Common myeloid progenitor, CD34-positive (primary cell): Measurements from ENCODE around the gene KLHL6.
"Not testable (repeated sequence)": the region's sequence is repeated elsewhere in the genome, so short reads cannot be mapped to it uniquely, and the experiment has no call there.

ENCODE experiments used
- CTCF ChIA-PET: fragments of 350-600 bp; sonication (Branson Sonifier 250); formaldehyde crosslinking; loops from one replicate; lab custom pipeline; 2021; ENCODE audit warnings: antibody characterized with exemption; lab: Charles Lee
- POLR2A ChIA-PET: fragments of 350-600 bp; sonication (Branson Sonifier 250); formaldehyde crosslinking; loops from one replicate; lab custom pipeline; 2021; ENCODE audit warnings: antibody characterized with exemption; lab: Charles Lee
- DNase-seq, 3 donors: peaks; one replicate each; pipeline versions ENCODE4 v3.0.0 to v3.0.0-alpha.2; 2013
- H3K27ac ChIP-seq, 2 experiments: 1 replicate in 1 of 2; 2 replicates in 1 of 2; pipeline ENCODE4 v1.7.0; 2013; ENCODE audit warnings: inconsistent platforms in 2 of 2, low read length in 2 of 2, mild to moderate bottlenecking in 2 of 2, low read depth in 1 of 2, moderate library complexity in 1 of 2; ENCODE audit not compliant: severe bottlenecking in 2 of 2, insufficient read depth in 1 of 2, poor library complexity in 1 of 2
- H3K27me3 ChIP-seq, 5 experiments: replicated peaks in 2 of 5; 1 replicate in 3 of 5; 2 replicates in 2 of 5; pipeline versions ENCODE4 v1.6.1 to v1.7.0; 2013; ENCODE audit warnings: low read length in 4 of 5, mild to moderate bottlenecking in 2 of 5, moderate library complexity in 2 of 5, inconsistent platforms in 1 of 5; ENCODE audit not compliant: insufficient read depth in 5 of 5, control insufficient read depth in 4 of 5
- H3K36me3 ChIP-seq, 4 experiments: 1 replicate in 2 of 4; 2 replicates in 2 of 4; pipeline versions ENCODE4 v1.6.1 to v1.7.0; 2013; ENCODE audit warnings: low read length in 3 of 4, control low read depth in 1 of 4, mild to moderate bottlenecking in 1 of 4; ENCODE audit not compliant: control insufficient read depth in 4 of 4, insufficient read depth in 4 of 4
- H3K4me1 ChIP-seq, 4 experiments: 1 replicate in 3 of 4; 2 replicates in 1 of 4; pipeline versions ENCODE4 v1.6.1 to v1.7.1; 2013; ENCODE audit warnings: low read length in 3 of 4, mild to moderate bottlenecking in 3 of 4, control low read depth in 1 of 4, inconsistent platforms in 1 of 4, moderate library complexity in 1 of 4; ENCODE audit not compliant: control insufficient read depth in 4 of 4, insufficient read depth in 4 of 4; ENCODE audit errors: control extremely low read depth in 1 of 4
- H3K4me3 ChIP-seq, 7 experiments: 1 replicate in 4 of 7; 2 replicates in 3 of 7; pipeline versions ENCODE4 v1.5.1 to v1.7.0; 2013; ENCODE audit warnings: mild to moderate bottlenecking in 7 of 7, low read length in 6 of 7, moderate library complexity in 6 of 7, inconsistent platforms in 2 of 7, low read depth in 2 of 7, control low read depth in 1 of 7; ENCODE audit not compliant: insufficient read depth in 4 of 7, control insufficient read depth in 1 of 7; ENCODE audit errors: extremely low read depth in 1 of 7
- H3K9me3 ChIP-seq, 5 experiments: 1 replicate in 4 of 5; 2 replicates in 1 of 5; pipeline versions ENCODE4 v1.6.1 to v1.7.1; 2013; ENCODE audit warnings: low read length in 4 of 5, mild to moderate bottlenecking in 2 of 5, inconsistent platforms in 1 of 5, low read depth in 1 of 5, moderate library complexity in 1 of 5; ENCODE audit not compliant: control insufficient read depth in 4 of 5, insufficient read depth in 2 of 5; ENCODE audit errors: control extremely low read depth in 1 of 5
- WGBS: methylation state at CpG from one replicate; pipeline ENCODE4 v1.1.5; 2013; ENCODE audit not compliant: insufficient coverage; 5-methylcytosine and 5-hydroxymethylcytosine counted together

The KLHL6 gene

DNA sequence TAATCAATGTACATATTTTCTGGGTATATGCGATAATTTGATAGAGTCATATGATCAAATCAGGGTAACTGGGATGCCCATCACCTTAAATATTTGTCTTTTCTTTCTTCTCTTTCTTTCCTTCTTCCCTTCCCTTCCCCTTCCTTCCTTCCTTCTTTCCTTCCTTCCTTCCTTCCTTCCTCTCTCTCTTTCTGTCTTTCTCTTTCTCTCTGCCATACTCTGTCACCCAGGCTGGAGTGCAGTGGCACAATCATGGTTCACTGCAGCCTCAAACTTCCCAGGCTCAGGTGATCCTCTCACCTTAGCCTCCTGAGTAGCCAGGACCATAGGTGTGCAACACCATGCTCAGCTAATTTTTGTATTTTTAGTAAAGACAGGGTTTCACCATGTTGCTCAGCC, 79.7 kb downstream of the KLHL6 start:
- H3K36me3 ChIP-seq, H3K27me3 ChIP-seq, H3K27ac ChIP-seq, H3K9me3 ChIP-seq, H3K4me3 ChIP-seq, POLR2A ChIA-PET, DNase-seq: not testable (repeated sequence)
- no CpG with 5 or more reads among the region's 1 CpG for WGBS
- peaks cover 0 to 11% (median 9%) of the 10 kb centered on the region in 4 experiments for H3K4me1 ChIP-seq
- CTCF ChIA-PET, result interaction anchor here (1.3 to 2.3 kb wide), 7 partner anchors 9 to 176 kb away, joined by 3 to 8 read pairs (median 5); no protein-coding TSS in a partner anchor

DNA sequence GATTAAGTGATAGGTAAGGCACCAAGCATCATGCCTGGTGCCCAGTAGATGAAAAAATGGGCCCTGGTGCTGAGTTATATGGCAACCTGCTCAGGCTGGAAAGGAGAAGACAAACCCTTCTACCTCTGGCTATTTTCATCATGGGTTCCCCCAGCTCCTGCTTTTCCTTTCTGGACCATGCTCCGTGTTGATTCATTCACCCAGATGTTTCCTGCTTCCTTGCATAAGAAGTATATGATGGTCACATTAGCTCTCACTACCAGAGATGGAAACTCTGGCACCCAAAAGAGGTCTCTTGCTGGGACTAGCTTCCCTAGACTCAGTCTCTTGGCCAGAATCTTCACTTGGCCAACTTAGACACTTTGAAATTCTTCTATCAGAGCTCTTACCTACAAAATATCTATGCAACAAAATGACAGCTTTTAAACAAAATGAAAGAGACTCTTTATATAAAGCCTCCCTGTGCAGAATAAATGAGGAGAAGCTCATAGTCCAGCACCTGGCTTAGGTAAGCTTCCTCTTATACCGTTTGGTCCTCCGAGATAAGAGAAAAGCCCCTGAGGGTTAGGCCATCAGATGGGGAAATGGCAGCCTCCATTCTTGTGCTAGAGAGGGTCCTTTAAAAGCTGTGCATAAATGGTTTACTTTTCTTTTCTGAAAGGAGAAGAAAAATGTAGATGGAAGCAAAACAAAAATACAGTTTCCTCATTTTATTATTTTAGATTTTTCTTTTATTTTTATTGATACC, 80.3 kb downstream of the KLHL6 start:
- Histone ChIP-seq H3K4me3 (peak overlapping the region in 1 of 7 experiments; percentile 1), H3K36me3 (no peaks in the 10 kb centered on the region), H3K27me3 (no peaks in the 10 kb centered on the region), H3K27ac (no peak overlapping the region), H3K4me1 (peaks cover 0 to 11% (median 9%) of the 10 kb centered on the region in 4 experiments), H3K9me3 (no peaks in the 10 kb centered on the region)
- DNase-seq, result peak in 2 of 3 donors; percentile 50 to 64
- CTCF ChIA-PET, result interaction anchor here (1.3 to 2.3 kb wide), 6 partner anchors 9 to 177 kb away, joined by 3 to 8 read pairs (median 6); no protein-coding TSS in a partner anchor
- POLR2A ChIA-PET, result interaction anchor here (0.7 kb wide), 1 partner anchor 19 kb away, joined by 5 read pairs; no protein-coding TSS in a partner anchor
- WGBS, result 7% methylated on average over 3 of the region's 3 CpGs

DNA sequence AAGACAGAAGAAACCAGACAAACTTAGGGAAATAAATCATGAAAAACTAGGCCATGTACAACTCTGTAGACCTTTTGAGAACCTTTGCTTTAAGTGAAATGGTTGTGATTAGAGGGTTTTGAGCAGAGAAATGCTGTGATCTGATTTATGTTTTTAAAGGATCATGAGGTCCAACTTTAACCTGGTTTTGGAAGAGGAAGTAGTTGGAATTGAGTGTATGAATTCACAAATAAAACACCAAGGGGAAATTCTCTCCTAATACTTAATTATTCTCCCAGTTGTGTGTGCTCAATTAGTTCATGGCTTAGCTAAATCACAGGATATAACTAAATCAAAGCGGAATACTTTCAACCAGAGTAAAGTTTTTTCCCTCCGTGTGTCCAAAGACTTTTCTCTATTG, 81.5 kb downstream of the KLHL6 start:
- no peaks in the 10 kb centered on the region for H3K27me3 ChIP-seq
- ChIA-PET POLR2A (no interaction called here), CTCF (interaction anchor here (1.0 to 1.9 kb wide), 4 partner anchors 11 to 277 kb away, joined by 3 to 6 read pairs (median 4); no protein-coding TSS in a partner anchor)
- peaks cover 0 to 14% (median 12%) of the 10 kb centered on the region in 4 experiments for H3K4me1 ChIP-seq
- no peaks in the 10 kb centered on the region for H3K9me3 ChIP-seq
- DNase-seq, result no peak
- no peak overlapping the region for H3K27ac ChIP-seq
- 100% methylated on average over 2 of the region's 2 CpGs for WGBS
- no peaks in the 10 kb centered on the region for H3K36me3 ChIP-seq
- no peak overlapping the region for H3K4me3 ChIP-seq

DNA sequence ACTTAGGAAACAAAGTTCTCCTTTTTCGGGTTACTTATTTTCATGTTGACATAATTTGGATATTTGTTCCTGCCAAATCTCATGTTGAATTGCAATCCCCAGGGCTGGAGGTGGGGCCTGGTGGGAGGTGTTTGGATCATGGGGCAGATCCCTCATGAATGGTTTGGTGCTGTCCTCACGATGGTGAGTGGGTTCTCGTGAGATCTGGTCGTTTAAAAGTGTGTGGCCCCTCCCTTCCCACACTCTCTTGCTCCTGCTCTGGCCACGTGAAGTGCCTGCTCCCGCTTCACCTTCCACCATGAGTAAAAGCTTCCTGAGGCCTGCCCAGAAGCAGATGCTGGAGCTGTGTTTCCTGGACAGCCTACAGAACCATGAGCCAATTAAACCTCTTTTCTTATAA, 83.4 kb downstream of the KLHL6 start:
- POLR2A ChIA-PET, result no interaction called here
- no peaks in the 10 kb centered on the region for H3K27me3 ChIP-seq
- CTCF ChIA-PET, result interaction anchor here (0.7 to 1.2 kb wide), 4 partner anchors 11 to 119 kb away, joined by 3 to 5 read pairs (median 3); no protein-coding TSS in a partner anchor
- 85% methylated on average over 5 of the region's 6 CpGs for WGBS
- H3K27ac ChIP-seq, result no peak overlapping the region
- H3K4me3 ChIP-seq, result no peak overlapping the region
- peaks cover 0 to 14% (median 12%) of the 10 kb centered on the region in 4 experiments for H3K4me1 ChIP-seq
- no peak for DNase-seq
- H3K9me3 ChIP-seq, result no peaks in the 10 kb centered on the region
- no peaks in the 10 kb centered on the region for H3K36me3 ChIP-seq

DNA sequence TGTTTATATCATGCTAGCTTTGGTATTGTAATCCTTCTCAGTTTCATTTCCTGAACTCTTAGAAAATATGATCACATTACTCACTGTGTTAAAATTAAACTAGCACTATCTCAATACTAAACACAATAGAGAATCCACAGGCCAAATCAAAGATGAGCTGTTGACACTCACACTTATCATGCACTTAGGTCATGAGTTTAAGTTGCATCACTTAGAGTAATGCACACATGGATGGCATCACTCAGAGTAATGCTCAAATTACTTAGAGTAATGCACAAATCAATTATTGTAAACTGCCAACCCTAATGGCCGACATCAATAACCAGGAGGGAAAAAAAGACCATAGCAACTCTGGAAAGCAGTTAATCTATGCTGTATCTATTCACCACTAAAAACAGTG, 87.1 kb downstream of the KLHL6 start:
- no peak overlapping the region for H3K4me3 ChIP-seq
- no peak for DNase-seq
- H3K4me1 ChIP-seq, result peaks cover 0 to 4% (median 1%) of the 10 kb centered on the region in 4 experiments
- ChIA-PET POLR2A (no interaction called here), CTCF (interaction anchor here (0.7 to 3.3 kb wide), 7 partner anchors 11 to 299 kb away, joined by 3 to 16 read pairs (median 4); no protein-coding TSS in a partner anchor)
- no peaks in the 10 kb centered on the region for H3K27me3 ChIP-seq
- H3K36me3 ChIP-seq, result no peaks in the 10 kb centered on the region
- no CpG with 5 or more reads among the region's 1 CpG for WGBS
- H3K9me3 ChIP-seq, result no peaks in the 10 kb centered on the region
- no peak overlapping the region for H3K27ac ChIP-seq

DNA sequence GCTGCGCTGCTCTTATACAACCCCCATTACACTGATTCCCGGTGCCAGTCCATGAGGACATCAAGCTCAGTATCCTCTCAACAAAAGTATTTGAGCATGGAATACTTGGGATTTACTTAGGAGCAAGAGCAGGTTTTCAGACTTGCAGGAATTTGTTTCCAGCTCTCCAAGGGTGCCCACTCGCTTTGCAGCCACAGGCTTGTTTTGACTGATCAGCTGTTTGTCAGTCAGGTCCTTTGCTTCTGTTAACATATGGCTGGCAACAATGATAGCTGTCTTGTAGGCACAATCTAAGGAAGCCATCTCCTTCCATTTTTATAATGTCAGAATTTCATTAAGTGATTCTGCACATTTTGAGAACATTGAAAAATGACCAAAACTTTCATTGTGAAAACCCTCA, 88.9 kb downstream of the KLHL6 start:
- Histone ChIP-seq H3K4me3 (no peak overlapping the region), H3K27me3 (no peaks in the 10 kb centered on the region), H3K36me3 (no peaks in the 10 kb centered on the region), H3K9me3 (no peaks in the 10 kb centered on the region), H3K4me1 (peaks cover 0 to 4% (median 1%) of the 10 kb centered on the region in 4 experiments), H3K27ac (no peak overlapping the region)
- WGBS, result 96% methylated on average over 2 of the region's 3 CpGs
- ChIA-PET CTCF (interaction anchor here (0.6 to 1.1 kb wide), 3 partner anchors 9 to 301 kb away, joined by 3 read pairs; no protein-coding TSS in a partner anchor), POLR2A (no interaction called here)
- DNase-seq, result no peak

DNA sequence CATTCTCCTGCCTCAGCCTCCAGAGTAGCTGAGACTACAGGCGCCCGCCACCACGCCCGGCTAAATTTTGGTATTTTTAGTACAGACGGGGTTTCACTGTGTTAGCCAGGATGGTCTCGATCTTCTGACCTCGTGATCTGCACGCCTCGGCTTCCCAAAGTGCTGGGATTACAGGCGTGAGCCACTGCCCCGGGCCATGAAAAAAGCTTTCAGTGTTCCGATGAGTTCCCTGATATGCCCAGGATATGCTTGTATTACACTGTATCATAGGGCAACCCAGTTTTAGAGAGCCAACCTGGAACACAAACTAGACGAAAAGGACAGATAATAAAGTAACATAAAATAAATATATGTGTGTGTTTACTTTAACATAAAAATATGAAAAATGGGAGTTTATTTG, 89.8 kb downstream of the KLHL6 start:
- 89% methylated on average over 7 of the region's 13 CpGs for WGBS
- H3K4me3 ChIP-seq, DNase-seq, POLR2A ChIA-PET, H3K9me3 ChIP-seq, H3K36me3 ChIP-seq, H3K4me1 ChIP-seq, H3K27ac ChIP-seq, CTCF ChIA-PET, H3K27me3 ChIP-seq: not testable (repeated sequence)
